Measurements from ENCODE around the gene PRPF38B. TPM values are rescaled to one million over a fixed set of nuclear protein-coding genes. Genes with fewer than 3 reads are reported as not detected.
A peak's percentile ranks its signal among the peaks of the same experiment; 100 is the strongest.

PRPF38B gene
- total and polyA plus RNA-seq, 2 donors (not counting 1 experiment from before 2014, with no cell fraction given): 17.8 to 28.8 TPM

DNA sequence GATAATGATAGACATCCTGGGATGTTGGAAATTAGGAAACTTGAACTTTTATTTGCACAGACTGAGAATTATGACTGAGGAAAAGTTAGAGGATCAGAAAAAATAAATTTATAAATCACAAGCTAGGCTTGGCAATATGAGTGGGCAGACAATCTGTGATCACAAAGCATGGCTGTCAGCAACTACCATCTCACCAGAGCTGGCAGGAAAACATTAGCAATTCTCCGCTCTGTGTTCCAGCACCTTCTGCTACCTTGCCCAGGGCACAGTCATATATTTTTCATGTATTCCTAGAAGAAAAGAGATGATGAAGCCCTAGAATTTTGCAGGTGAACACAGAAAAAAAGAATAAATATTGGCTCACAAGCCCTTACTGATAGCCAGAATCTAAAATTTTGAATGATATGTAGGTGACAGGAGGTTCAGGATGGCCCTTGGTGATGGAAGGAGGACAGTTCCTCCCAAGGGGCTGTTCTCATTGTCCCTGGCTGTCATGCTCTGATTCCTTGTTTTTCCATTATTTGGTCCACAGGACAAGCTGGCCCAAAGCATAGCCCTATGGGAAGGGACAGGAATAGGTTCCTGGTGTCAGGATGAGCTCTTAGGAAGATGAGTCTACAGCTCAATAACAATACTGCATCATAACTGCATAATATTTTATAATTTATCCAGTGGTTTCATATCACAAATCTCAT, 42.2 kb downstream of the PRPF38B start:
- TF ChIP-seq CTCF (conservative IDR thresholded peaks at IDR 0.05 in 1 of 2, IDR thresholded peaks at IDR 0.05 in 1 of 2; ENCODE audit: low read depth in 1 of 2, low read length in 2 of 2): no peak
- no peak for TF ChIP-seq EZH2 (IDR thresholded peaks at IDR 0.05; ENCODE audit: low read length, missing control alignments)
- no peak overlapping the region for H3K9ac ChIP-seq (ENCODE audit: insufficient read depth, low read length)
- no peaks in the 10 kb centered on the region for H3K36me3 ChIP-seq (ENCODE audit: control insufficient read depth, insufficient read depth, low read length)
- H3K9me3 ChIP-seq (ENCODE audit: control insufficient read depth, insufficient read depth, low read depth, low read length): no peaks in the 10 kb centered on the region
- no peaks in the 10 kb centered on the region for H3K79me2 ChIP-seq (ENCODE audit: control insufficient read depth, insufficient read depth, low read length)
- no peak overlapping the region for H3K4me3 ChIP-seq (replicated peaks in 1 of 4; ENCODE audit: control extremely low read depth in 1 of 4, insufficient read depth in 1 of 4, low read depth in 3 of 4, low read length in 4 of 4)
- no peaks in the 10 kb centered on the region for H4K20me1 ChIP-seq (ENCODE audit: control insufficient read depth, extremely low read depth, insufficient read depth, low read length)
- H3K4me1 ChIP-seq (ENCODE audit: control insufficient read depth, extremely low read depth, insufficient read depth, low read length): no peaks in the 10 kb centered on the region
- no peaks in the 10 kb centered on the region for H3K27me3 ChIP-seq (ENCODE audit: control insufficient read depth, insufficient read depth, low read length)
- DNase-seq (ENCODE audit: low read depth in 2 of 2): no peak
- H3K27ac ChIP-seq (ENCODE audit: insufficient read depth, low read length): no peak overlapping the region
- no peak overlapping the region for H2AFZ ChIP-seq (ENCODE audit: low read length)
- H3K4me2 ChIP-seq (ENCODE audit: extremely low read depth, insufficient read depth, low read length): no peak overlapping the region

- TF ChIP-seq CTCF (conservative IDR thresholded peaks at IDR 0.05 in 1 of 2, IDR thresholded peaks at IDR 0.05 in 1 of 2; ENCODE audit: low read depth in 1 of 2, low read length in 2 of 2): no peak
- no peaks in the 10 kb centered on the region for H3K79me2 ChIP-seq (ENCODE audit: control insufficient read depth, insufficient read depth, low read length)
- no peak overlapping the region for H3K27ac ChIP-seq (ENCODE audit: insufficient read depth, low read length)
- no peaks in the 10 kb centered on the region for H3K27me3 ChIP-seq (ENCODE audit: control insufficient read depth, insufficient read depth, low read length)
- no peak overlapping the region for H3K4me2 ChIP-seq (ENCODE audit: extremely low read depth, insufficient read depth, low read length)
- no peak overlapping the region for H3K4me3 ChIP-seq (replicated peaks in 1 of 4; ENCODE audit: control extremely low read depth in 1 of 4, insufficient read depth in 1 of 4, low read depth in 3 of 4, low read length in 4 of 4)
- no peak overlapping the region for H2AFZ ChIP-seq (ENCODE audit: low read length)
- H4K20me1 ChIP-seq (ENCODE audit: control insufficient read depth, extremely low read depth, insufficient read depth, low read length): no peaks in the 10 kb centered on the region
- H3K4me1 ChIP-seq (ENCODE audit: control insufficient read depth, extremely low read depth, insufficient read depth, low read length): no peaks in the 10 kb centered on the region
- no peaks in the 10 kb centered on the region for H3K9me3 ChIP-seq (ENCODE audit: control insufficient read depth, insufficient read depth, low read depth, low read length)
- no peaks in the 10 kb centered on the region for H3K36me3 ChIP-seq (ENCODE audit: control insufficient read depth, insufficient read depth, low read length)
- no peak for DNase-seq (ENCODE audit: low read depth in 2 of 2)
- no peak overlapping the region for H3K9ac ChIP-seq (ENCODE audit: insufficient read depth, low read length)
Observed at GRCh38 chr1:108742253-108742652, 50.1 kb downstream of the PRPF38B start.

GRCh38 chr1:108745980-108746381, 53.9 kb downstream of the PRPF38B start:
- Histone ChIP-seq H3K4me2 (ENCODE audit: extremely low read depth, insufficient read depth, low read length) (no peak overlapping the region), H4K20me1 (ENCODE audit: control insufficient read depth, extremely low read depth, insufficient read depth, low read length) (no peaks in the 10 kb centered on the region), H3K9me3 (ENCODE audit: control insufficient read depth, insufficient read depth, low read depth, low read length) (no peaks in the 10 kb centered on the region), H2AFZ (ENCODE audit: low read length) (peak overlapping the region; percentile 84), H3K4me3 (replicated peaks in 1 of 4; ENCODE audit: control extremely low read depth in 1 of 4, insufficient read depth in 1 of 4, low read depth in 3 of 4, low read length in 4 of 4) (peak overlapping the region in 1 of 4 experiments; percentile 64), H3K27ac (ENCODE audit: insufficient read depth, low read length) (peak overlapping the region; percentile 56), H3K4me1 (ENCODE audit: control insufficient read depth, extremely low read depth, insufficient read depth, low read length) (no peaks in the 10 kb centered on the region), H3K79me2 (ENCODE audit: control insufficient read depth, insufficient read depth, low read length) (peaks cover 35% of the 10 kb centered on the region), H3K36me3 (ENCODE audit: control insufficient read depth, insufficient read depth, low read length) (no peaks in the 10 kb centered on the region), H3K27me3 (ENCODE audit: control insufficient read depth, insufficient read depth, low read length) (no peaks in the 10 kb centered on the region), H3K9ac (ENCODE audit: insufficient read depth, low read length) (no peak overlapping the region)
- DNase-seq (ENCODE audit: low read depth in 2 of 2): no peak
- TF ChIP-seq EZH2 (IDR thresholded peaks at IDR 0.05; ENCODE audit: low read length, missing control alignments) (no peak), CTCF (conservative IDR thresholded peaks at IDR 0.05 in 1 of 2, IDR thresholded peaks at IDR 0.05 in 1 of 2; ENCODE audit: low read depth in 1 of 2, low read length in 2 of 2) (no peak)

Data from fibroblast of lung (primary cell).